ENCODE data around the gene CELF4.

GRCh38 chr18:37492952-37493351 is 72.6 kb downstream of the CELF4 start:
- TF ChIP-seq GATA2 (IDR thresholded peaks at IDR 0.05; ENCODE audit: low read depth, low read length), result no peak
- no peak for TF ChIP-seq GATA3 (IDR thresholded peaks at IDR 0.05; ENCODE audit: low read depth, low read length)

Data from SH-SY5Y (cell line).